ENCODE data around the gene DZIP3. TPM values are rescaled to one million over a fixed set of nuclear protein-coding genes. Genes with fewer than 3 reads are reported as not detected.

DZIP3 gene
- total and polyA plus RNA-seq, 7 experiments from 2014 or later: 4.5 to 17.3 (median 14.5) TPM

DNA sequence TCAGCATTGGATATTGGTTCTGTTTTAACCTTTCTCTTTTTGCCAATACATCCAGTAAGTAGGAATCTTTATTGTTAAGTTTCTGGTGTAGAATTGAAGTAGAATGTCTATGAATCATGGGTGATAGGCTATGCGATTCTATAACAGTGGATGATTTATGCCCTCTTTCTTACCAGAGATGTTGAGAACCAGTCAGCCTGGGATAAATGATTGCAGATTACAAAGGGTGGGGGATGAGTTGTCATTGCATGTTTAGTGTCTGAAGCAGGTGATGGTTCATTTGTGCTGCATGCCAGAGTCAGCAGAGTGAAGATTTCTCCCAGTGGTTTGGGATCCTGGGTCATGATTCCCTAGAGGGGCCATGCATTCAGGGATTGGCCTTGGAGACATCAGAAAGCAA lies 153.4 kb downstream of the DZIP3 start:
- Histone ChIP-seq H3K27me3 (ENCODE audit: control insufficient read depth in 2 of 2, insufficient read depth in 2 of 2, low read length in 2 of 2) (no peaks in the 10 kb centered on the region), H3K4me1 (ENCODE audit: control insufficient read depth in 2 of 2, insufficient read depth in 2 of 2, low read length in 2 of 2) (no peaks in the 10 kb centered on the region), H3K27ac (ENCODE audit: low read depth, low read length) (no peak overlapping the region), H3K9me3 (ENCODE audit: control insufficient read depth in 2 of 3, low read length in 3 of 3) (no peaks in the 10 kb centered on the region), H3K36me3 (ENCODE audit: control insufficient read depth in 2 of 3, insufficient read depth in 3 of 3, low read length in 3 of 3) (no peaks in the 10 kb centered on the region), H3K4me3 (ENCODE audit: low read length) (no peak overlapping the region)
- ATAC-seq (no peak), DNase-seq (no peak)
- peaks cover 0 to 8% (median 0%) of the 10 kb centered on the region in 5 donors for H3K27me3 Mint-ChIP-seq
- ChIA-PET CTCF (interaction anchor here (0.5 kb wide), 1 partner anchor 17 kb away, joined by 3 read pairs; no protein-coding TSS in a partner anchor), POLR2A (no interaction called here)
- H3K36me3 Mint-ChIP-seq: peaks cover 0 to 3% (median 0%) of the 10 kb centered on the region in 5 donors
- intact Hi-C loops (cut with micrococcal nuclease): no loop called here
- peaks cover 0 to 8% (median 5%) of the 10 kb centered on the region in 11 donors for H3K9me3 Mint-ChIP-seq
- no peak overlapping the region for H3K4me3 Mint-ChIP-seq
- no peaks in the 10 kb centered on the region for H3K4me1 Mint-ChIP-seq
- no peak overlapping the region for H3K27ac Mint-ChIP-seq

Other genes starting within 250 kb of the DZIP3 start
- gene MYH15, start 79.1 kb upstream of the DZIP3 start, total RNA-seq: under 1 TPM in 4 of 5 experiments, not detected in 1; 0.05 to 0.29 (median 0.10) TPM
- gene MYH15, start 79.1 kb upstream of the DZIP3 start, polyA plus RNA-seq: not detected
- 10 to 100 TPM in 1 of 5 experiments, 1 to 10 TPM in 4; 3.4 to 44.2 (median 4.1) TPM for gene CIP2A, start 284 bp upstream of the DZIP3 start, total RNA-seq
- gene CIP2A, start 284 bp upstream of the DZIP3 start, polyA plus RNA-seq: 1 to 10 TPM; 1.7 to 3.0 TPM
- gene RETNLB, start 167.7 kb downstream of the DZIP3 start, total RNA-seq: not detected
- gene RETNLB, start 167.7 kb downstream of the DZIP3 start, polyA plus RNA-seq: not detected
- 100 to 1,000 TPM in 4 of 5 experiments, 10 to 100 TPM in 1; 85.5 to 166 (median 146) TPM for gene TRAT1, start 233.1 kb downstream of the DZIP3 start, total RNA-seq
- gene TRAT1, start 233.1 kb downstream of the DZIP3 start, polyA plus RNA-seq: 100 to 1,000 TPM; 205 to 326 TPM

All from naive thymus-derived CD4-positive, alpha-beta T cell (primary cell).